ENCODE measurements around the gene SARM1.

Gene SARM1

DNA sequence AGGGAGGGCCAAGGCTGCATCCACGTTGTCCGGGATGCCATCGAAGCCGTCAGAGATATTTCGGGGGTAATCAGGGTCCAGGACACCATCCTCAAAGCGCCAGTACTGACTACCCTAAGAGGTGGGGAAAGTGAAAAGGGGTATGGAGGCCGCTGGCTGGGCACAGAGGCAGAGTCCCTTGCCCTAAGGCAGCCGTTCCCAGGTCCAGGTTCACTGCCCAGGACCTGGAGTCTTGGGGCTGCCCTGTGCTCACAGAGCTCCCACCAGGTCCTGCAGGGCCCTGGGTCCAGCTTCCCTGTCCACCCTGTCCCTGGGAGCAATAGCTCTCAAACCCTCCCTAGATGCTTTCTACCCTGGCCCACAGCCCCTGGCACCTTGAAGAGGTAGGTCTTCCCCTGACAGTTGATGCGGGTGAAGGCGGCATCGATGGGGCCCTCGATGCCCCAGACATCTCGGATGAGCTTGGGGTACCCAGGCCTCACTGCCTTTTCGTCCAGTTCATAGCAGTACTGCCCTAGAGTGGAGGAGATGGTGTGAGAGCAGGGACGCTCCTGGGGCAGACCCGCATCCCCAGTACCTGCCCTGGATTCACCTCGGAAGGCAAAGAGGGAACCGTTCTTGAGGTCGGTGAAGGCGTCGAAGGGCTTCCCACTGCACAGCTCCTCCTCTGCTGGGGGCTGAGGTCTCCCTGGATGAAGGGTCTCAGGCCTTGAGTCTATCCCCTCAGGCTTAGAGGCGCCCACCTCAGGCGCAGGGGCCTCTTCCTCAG is 2.4 kb upstream of the SARM1 start:
- DNase-seq (ENCODE audit: low spot score) = no peak

DNA sequence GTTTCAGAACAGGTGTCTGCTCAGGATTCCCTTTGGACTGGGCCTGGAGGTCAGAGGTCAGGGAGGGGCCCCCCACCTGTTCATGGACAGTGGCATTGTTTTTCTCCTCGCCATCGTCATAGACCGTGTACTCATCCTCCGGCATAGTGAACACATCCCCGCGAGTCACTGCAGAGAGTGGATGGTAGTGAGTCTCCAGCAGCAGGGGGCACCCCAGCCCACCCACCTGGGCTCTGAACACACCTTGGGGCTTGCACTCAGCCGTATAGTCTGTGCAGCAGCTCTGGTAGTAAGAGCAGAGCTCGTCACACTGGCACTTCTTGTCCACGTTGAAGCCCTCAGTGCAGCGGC is 1.8 kb upstream of the SARM1 start:
- peak; percentile 46 for DNase-seq (ENCODE audit: low spot score)

DNA sequence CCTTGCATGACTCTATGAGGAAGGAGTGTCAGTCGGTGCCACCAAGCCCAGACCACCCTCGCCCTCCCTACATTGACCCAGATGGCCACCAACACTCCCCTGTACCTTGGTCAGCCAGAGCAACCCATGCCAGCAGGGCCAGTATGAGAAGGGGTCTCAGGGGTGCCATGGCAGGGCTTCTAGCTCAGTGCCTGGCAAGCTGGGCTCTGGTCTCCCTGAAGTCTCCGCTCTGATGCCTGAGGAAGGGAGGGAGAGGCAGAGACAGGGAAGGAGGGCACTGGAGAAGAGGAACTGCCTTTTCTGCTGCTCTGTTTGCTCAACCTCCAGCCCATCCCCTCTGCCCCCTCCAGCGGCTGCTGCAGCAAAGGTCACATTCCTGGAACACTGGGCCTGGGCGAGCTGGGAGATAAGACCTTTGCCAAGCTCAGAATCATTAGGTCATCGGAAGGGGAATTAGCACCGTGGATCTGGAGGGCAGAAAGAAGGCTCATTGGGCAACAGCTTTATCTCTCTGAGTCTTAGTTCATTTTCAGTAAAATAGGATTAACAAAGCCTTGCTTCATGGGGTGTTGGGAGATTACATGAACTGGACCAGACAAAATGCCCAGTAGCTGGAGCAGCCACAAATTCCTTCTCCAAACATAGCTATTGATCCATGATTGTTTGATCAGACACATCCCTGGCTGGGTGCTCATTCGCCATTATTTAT is 1.3 kb upstream of the SARM1 start, which contains the start of gene VTN:
Gene VTN, minus strand, starts transcription at position 273 of the 709 bp plus-strand sequence. Its CDS starts 104 bp downstream, at position 169.
- DNase-seq (ENCODE audit: low spot score) = peak; percentile 69

DNA sequence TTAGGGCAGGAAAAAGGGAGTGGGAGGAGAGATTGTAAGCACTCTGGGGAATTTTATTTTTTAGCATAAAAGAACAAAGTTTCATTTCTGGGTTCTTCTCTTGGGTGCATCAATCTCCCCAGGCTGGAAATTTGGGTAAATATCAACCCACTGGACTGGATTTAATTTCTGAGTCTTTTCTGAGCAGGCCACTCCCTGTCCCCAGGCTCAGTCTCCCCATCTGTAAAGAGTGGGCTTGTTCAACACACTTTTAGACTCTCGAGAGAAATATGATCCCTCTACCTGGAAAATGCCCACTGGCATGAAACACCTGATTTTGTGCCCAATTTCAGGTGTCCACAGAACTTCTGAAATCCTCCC is 770 bp upstream of the SARM1 start:
- no peak for DNase-seq (ENCODE audit: low spot score)

DNA sequence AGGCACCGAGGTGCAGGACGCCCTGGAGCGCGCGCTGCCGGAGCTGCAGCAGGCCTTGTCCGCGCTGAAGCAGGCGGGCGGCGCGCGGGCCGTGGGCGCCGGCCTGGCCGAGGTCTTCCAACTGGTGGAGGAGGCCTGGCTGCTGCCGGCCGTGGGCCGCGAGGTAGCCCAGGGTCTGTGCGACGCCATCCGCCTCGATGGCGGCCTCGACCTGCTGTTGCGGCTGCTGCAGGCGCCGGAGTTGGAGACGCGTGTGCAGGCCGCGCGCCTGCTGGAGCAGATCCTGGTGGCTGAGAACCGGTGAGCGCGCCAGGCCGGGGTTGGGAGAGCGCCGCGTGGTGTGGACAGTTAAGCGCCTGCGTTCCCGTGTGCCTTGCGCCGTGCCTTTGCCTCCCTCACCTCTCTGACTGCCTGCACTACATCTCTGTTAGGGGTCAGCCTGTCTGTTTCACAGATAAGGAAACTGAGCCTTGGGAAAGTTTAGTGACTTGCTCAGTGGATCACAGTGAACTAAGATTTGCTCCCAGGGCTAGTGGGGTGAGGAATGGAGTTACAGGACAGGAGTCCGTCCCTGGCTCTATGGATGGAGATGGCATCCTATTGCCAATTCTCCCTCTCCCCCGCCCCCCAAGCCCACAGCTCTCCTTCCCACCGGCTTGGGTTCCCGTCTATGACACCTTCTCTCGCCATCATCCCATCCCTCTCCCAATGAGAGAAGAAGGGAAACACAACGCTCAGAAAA is 880 bp downstream of the SARM1 start:
- peak; percentile 86 for DNase-seq (ENCODE audit: low spot score)

DNA sequence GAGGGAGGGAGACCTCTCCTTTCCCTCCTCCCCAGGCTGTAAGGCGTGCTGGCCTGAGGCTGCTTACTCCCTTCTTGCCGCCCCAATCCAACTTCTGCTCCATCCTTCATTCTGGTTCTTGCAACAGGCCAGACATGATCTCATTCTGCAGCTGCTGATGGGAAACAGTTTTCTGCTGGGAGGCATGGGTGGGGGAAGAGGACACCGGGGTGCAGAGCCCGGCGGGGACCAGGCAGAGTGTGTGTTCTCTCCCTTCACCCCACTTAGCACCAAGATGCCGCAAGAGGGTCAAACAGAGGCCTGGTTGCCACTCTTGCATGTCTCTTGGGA is 1.4 kb downstream of the SARM1 start:
- peak; percentile 55 for DNase-seq (ENCODE audit: low spot score)

DNA sequence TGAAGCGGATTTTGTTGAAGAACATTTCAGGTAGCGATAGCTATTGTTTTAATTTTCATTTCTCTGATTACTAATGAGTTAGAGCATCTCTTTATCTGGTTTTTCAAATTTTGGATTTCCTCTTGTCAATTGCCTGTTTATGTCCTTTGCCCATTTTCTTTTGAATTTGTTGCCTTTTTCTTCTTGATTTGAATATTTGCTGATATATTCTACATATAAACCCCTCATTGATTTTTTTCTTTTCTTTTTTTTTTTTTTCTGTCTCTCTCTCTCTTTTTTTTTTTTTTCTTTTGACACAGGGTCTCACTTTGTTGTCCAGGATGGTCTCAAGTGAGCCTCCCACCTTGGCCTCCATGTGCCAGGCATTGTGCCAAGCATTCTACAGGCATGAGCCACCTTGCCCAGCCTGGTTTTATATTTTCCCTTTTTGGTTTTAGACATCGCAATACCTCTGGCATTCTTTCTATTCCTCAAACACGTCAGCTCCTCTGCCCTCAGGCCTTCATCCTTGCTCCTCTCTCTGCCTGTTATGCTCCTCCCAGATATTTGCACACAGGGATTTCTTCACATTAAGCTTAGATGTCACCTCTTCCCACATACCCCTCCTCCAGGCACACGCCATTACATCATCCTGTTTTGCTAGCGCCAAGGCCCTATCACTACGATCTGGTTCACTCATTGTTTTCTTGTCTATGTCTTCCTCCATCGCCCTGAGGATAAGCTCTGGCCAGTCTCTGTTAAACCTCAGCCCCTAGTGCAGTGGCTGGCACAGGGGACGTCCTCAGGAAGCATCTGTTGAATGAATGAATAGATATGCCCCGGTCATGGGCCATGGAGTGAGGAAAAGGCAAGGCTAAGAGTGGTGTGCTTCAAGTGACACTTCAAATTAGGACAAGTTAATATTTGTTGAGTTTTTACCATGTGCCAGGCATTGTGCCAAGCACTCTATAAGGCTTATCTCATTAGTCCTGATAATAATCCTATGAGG is 8.6 kb downstream of the SARM1 start:
- peak; percentile 54 for DNase-seq (ENCODE audit: low spot score)

DNA sequence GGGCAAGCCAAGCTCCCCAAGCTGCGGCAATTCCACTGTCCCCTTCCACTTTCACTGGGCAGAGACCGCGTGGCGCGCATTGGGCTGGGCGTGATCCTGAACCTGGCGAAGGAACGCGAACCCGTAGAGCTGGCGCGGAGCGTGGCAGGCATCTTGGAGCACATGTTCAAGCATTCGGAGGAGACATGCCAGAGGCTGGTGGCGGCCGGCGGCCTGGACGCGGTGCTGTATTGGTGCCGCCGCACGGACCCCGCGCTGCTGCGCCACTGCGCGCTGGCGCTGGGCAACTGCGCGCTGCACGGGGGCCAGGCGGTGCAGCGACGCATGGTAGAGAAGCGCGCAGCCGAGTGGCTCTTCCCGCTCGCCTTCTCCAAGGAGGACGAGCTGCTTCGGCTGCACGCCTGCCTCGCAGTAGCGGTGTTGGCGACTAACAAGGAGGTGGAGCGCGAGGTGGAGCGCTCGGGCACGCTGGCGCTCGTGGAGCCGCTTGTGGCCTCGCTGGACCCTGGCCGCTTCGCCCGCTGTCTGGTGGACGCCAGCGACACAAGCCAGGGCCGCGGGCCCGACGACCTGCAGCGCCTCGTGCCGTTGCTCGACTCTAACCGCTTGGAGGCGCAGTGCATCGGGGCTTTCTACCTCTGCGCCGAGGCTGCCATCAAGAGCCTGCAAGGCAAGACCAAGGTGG is 9.8 kb downstream of the SARM1 start:
- peak; percentile 47 for DNase-seq (ENCODE audit: low spot score)

DNA sequence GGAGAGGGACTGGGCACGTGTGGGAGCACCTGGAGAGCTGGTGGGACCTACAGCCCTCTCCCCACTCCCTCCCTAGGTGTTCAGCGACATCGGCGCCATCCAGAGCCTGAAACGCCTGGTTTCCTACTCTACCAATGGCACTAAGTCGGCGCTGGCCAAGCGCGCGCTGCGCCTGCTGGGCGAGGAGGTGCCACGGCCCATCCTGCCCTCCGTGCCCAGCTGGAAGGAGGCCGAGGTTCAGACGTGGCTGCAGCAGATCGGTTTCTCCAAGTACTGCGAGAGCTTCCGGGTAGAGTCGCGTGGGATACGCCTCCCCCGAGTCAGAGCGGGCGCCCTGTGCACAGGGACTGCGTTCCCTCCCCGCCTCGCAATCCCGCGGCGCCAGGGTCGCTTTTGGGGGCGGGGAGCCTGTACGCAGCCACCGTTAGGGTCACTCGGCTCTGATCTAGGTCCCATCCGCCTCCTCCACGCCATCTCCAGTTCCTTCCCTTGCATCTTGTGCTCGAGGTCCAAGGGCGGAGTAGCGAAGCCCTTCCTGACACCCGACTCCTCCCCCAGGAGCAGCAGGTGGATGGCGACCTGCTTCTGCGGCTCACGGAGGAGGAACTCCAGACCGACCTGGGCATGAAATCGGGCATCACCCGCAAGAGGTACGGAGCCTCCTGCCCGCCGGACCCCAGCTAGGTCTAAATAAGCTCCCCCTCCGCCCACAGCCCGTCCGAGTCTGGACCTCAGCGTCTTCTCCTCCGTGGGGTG is 13.0 kb downstream of the SARM1 start:
- peak; percentile 37 for DNase-seq (ENCODE audit: low spot score)

DNA sequence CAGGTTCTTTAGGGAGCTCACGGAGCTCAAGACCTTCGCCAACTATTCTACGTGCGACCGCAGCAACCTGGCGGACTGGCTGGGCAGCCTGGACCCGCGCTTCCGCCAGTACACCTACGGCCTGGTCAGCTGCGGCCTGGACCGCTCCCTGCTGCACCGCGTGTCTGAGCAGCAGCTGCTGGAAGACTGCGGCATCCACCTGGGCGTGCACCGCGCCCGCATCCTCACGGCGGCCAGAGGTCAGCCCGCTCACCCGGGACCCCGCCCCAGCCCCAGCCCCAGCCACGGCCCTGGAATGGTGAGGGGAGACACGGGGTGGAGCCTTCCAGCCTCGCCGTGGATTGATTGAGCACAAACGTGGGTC is 13.5 kb downstream of the SARM1 start:
- DNase-seq (ENCODE audit: low spot score) = peak; percentile 38

DNA sequence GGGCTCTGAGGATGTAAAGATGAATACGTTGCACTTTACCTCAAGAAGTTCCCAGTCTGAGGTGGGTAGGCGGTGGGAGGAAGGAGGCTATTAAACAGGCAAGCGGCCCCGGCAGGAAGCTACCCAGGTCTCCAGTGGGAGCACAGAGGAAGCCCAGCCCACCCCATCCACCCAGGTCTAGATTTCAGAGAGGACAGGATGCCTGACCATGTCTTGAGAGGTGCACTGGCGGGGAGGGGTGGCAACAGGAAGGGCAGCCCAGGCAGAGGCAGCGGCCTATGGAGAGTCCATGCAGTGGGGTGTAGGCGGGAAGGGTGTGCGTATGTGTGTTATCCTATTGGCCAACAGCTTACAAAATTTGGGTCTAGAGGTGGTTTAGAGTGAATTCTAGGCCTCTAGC is 13.9 kb downstream of the SARM1 start:
- no peak for DNase-seq (ENCODE audit: low spot score)

DNA sequence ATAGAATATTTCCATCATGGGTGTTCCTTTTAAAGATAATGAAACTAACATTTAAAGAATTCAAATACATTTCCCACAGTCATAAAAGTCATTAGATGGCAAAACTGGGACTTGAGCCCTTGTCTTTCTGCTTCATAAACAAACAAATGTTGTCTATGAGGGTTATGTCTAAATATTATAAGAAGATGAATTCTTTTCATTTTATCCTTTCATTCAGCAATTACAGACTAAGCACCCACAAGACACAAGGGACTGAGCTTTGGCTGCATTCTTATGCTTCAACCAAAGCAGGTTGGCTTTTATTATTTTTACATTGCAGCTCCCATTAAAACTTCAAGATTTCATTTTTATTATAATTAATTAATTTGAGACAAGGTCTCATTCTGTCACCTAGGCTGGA is 14.9 kb downstream of the SARM1 start:
- DNase-seq (ENCODE audit: low spot score) = no peak

DNA sequence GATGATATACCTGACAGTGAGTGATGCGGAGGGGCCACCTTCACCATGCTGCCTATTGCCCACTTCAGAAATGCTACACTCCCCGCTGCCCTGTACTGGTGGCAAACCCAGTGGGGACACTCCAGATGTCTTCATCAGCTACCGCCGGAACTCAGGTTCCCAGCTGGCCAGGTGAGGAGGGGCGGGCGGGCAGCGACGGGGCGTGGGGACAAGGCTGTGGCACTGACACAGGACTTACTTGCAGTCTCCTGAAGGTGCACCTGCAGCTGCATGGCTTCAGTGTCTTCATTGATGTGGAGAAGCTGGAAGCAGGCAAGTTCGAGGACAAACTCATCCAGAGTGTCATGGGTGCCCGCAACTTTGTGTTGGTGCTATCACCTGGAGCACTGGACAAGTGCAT is 16.6 kb downstream of the SARM1 start:
- peak; percentile 30 for DNase-seq (ENCODE audit: low spot score)

DNA sequence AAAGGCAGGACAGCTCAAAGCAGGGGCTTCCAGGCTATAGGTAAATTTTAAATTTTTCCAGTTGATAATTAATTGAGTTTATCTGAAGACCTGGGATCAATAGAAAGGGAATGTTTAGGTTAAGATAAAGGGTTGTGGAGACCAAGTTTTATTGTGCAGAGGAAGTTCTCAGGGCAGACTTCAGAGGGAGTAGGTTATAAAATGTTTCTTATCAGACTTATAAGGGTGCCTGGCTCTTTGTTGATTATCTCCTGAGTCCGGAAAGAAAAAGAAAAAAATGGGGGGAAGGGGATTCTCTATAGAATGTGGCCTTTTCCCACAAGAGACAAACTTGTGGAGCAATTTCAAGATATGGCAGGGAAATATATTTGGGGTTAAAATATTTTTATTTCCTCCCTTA is 18.6 kb downstream of the SARM1 start:
- no peak for DNase-seq (ENCODE audit: low spot score)

DNA sequence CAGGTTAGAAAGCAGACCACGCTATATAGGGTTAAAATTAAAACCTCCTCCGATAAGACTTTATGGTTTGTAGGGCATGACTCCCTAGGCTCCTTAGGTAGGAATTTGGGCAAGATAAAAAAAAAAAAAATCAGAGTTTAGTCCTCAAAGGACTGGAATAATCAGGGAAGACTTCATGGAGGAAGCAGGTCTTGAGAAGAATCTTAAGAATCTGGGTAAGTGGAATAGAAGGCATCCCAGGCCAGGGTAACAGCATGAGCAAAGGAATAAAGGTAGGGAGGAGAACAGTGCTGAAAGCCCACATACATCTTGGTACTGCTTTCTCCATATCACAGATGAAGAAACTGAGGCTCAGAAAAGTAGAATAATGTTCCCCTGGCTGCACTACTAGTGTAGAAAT is 19.1 kb downstream of the SARM1 start:
- no peak for DNase-seq (ENCODE audit: low spot score)

DNA sequence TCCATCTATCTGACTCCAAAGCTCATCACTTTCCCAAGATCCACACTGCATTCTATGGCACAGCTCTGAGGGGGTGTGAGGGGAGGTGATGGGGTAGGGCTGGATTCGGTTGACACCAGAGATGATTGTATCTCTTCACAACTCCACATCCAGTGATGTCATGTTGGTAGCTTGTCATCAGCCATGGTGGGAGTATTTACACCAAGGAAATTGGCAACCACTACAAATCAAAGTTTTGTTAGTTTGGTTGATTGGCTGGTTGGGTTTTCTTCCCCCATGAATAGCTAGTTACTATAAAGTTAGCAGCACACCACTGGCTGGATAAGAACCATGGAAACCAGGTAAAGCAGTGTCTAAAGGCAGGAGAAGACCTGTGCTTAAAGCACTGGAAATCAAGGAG is 19.5 kb downstream of the SARM1 start:
- DNase-seq (ENCODE audit: low spot score) = no peak

DNA sequence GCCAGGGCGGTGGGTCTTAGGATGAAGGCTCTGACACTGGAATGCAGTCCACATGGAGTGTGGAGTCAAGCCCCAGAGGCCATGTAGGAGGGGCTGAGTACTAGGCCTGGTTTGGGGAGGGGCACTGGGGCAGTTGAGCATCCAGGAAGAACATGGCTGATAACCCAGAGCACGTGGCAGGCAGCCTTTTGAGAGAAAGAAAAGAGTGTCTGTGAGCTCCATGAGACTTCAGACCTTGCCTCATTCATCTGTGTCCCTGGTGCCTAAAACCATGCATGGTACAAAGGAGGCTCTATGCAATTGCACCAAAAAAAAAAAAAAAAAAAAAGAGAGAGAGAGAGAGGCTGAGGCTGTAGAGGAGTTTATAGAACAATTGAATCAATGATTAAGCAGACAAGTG is 19.9 kb downstream of the SARM1 start:
- peak; percentile 30 for DNase-seq (ENCODE audit: low spot score)

DNA sequence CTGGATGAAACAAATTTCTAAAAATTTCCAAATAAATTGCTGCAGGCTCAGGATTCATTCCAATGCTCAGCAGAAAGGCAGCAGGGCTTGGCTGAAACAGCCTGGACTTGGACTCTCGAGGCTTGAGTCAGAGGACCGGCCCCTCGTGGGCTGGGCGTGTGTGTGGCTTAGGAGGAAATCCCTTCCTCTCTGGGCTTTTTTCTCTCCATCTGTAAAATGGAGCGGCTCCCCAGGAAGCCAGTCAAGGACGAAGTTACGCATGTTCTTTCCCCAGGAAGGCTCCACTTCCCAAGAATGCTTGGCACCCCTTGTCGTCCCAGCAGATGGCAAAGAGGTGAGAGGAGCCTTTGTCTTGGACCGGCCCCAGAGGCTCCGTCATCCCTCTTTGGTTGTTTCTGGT is 21.0 kb downstream of the SARM1 start:
- peak; percentile 28 for DNase-seq (ENCODE audit: low spot score)

DNA sequence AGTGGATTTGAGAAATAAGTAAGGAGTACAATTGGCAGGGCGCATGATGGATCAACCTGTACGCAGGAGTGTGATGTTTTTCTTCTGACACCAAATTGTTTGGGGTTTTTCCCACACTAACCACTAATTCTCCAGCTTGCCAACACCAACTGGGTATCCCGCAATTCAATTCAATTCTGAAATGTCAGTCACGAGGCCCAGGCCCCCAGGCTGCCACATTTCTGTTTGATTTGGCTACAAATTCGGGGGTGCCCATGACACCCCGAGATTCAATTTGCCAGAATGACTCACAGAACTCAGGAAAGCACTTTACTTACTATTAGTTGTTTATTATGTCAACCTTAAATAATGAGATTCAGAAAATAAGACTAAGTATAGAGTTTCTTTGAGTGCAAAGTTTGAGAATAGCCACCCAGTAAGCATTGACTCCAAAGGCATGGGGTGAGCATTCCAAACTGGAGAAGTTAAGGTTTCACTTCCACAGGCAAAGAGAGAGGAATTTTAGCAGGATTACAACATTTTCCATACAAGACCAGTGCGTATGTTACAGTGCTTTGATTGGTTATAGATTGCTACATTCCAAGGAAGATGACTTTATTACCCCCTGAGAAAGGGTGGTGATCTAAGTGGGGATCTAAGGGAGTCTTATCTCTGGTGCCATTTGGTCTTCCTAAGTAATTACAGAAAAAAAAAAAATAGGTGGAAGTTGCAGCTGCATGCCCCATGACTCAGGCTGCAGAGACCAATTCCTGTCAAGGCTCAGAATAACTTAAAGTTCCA is 23.0 kb downstream of the SARM1 start:
- DNase-seq (ENCODE audit: low spot score) = no peak

DNA sequence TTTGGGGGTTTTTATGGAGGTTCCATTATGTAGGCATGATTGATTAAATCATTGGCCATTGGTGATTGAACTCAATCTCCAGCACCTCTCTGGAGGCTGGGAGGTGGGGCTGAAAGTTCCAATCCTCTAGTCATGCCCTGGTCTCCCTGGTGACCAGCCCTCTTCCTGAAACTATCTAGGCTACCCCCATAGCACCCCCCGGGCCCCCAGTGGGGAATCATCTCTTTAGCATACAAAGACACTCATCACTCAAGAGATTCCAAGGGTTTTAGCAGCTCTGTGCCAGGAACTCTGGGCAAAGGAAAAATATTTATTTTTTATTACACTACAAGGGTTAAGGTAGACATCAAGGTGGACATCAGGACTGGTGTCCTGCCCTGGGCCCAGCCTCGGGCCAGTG is 23.9 kb downstream of the SARM1 start:
- DNase-seq (ENCODE audit: low spot score) = no peak
